ENCODE data around the gene CBL. TPM values are rescaled to one million over a fixed set of nuclear protein-coding genes. Genes with fewer than 3 reads are reported as not detected.

The CBL gene
- 2.4 and 3.5 TPM in 2 replicates for total RNA-seq

GRCh38 chr11:119205574-119206510, at the start of gene CBL:
Gene CBL (plus strand): TSS chr11:119206339. CDS start chr11:119206418, 79 bp downstream.

GRCh38 chr11:119168471-119169281, 37.5 kb upstream of the CBL start, which contains the start of gene NLRX1:
Gene NLRX1 (plus strand): TSS chr11:119168725. CDS start chr11:119171404, 2,679 bp downstream.

DNA sequence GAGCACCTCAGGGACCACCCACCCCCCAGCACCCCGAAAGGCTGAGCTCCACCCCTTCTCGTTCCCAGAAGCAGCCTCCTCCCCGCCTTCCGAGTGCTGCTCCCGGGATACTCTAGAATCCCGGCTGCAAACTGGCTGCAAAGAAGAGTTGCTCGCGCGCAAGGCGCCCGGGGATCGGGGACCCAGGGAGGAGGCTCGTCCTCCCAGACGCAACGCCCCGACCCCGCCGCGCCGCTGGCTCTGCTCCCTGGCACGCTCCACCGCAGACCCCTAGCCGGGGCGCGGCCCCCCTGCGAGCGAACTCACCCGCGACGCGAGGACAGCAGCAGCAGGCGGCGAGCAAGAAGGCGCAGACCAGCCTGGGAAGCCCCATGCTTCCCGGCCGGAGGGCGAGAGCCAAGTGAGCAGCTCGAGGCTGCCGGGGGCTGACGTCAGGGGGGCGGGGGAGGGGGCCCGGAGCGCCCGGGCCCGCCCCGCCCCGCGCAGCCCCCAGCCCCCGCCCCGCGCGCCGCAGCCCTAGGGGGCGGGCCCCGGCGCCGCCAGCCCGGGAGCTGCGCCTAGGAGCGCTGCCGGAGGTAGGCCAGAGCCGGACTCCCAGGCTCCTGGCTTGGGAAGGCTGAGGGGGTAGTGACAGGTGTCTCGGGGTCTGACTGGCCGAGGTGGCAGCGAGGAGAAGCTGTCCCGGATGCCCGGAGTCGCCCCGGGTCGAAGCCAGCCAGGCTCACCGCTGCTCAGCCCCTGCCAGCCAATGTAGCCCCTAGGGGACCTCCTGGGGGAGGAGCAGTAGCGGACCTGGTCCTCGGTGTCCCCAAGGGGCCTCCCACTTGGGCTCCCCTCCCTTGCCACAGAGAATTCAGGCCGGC, 110.8 kb downstream of the CBL start, which contains the start of gene MCAM:
TSS of gene MCAM (minus strand) at position 402 of the 863 bp plus-strand sequence. CDS start at position 373, 29 bp downstream.

DNA sequence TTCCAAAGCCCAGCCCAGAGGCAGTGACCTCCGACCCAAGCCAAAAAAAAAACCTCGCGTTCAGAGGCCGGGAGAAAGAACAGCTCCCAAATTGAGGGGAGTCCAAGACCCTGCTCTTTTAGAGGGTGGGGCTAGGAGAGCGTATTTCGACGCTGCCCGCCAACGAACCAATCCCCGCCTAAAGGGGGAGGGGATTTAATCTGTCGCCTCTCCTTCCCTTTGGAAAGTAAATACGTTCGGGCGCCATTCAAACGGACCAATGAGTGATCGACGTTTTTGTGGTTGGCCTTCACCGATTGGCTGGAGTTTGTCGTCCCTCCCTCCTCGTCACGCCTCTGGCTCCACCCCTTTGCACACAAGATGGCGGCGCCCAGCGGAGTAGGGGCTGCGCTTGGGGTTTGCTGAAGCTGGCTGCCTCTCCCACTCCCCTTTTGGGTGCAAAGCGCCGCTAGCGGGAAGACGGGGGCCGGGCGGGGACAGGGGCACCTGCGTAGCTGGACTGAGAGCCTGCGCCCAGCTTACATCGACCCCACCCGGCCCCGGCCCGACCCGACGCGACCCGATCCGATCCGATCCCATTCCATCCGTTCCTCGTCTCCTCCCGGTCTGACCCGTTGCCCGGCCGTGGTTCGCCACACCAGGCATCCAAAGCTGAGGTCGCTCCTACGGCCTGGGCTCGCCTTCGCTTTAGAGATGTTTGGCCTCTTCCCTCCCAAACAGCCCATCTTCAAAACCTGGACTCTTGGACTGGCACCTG, 128.2 kb downstream of the CBL start, which contains the start of gene RNF26:
TSS of gene RNF26 (plus strand) at position 354 of the 757 bp plus-strand sequence. CDS start 596 bp downstream, outside the sequence.

GRCh38 chr11:119340335-119341221, 134.4 kb downstream of the CBL start, which contains the start of gene C1QTNF5:
Gene C1QTNF5 (minus strand): TSS chr11:119340883. CDS start chr11:119340397, 486 bp downstream.

DNA sequence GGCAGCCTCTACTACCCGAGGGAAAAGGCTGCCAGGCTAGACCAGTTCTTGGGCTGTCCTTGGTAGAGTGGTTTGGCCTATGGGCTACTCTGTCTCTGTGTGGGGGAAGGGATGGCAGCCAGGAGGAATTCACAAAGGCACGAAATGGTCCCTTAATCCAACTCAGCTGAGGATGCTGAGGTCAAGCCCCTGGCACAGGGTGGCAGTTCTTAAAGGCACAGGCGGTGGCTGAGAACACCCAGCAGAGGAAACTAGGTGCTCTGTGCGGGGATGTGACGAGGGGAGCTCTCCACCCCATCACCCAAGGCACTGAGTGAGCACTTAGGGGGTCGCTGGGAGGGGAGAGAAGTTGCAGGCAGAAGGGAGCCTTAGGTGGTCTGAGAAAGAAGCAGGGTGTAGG, 140.5 kb downstream of the CBL start, which contains the start of gene MFRP:
TSS of gene MFRP (minus strand) at position 101 of the 400 bp plus-strand sequence. CDS start 192 bp downstream, outside the sequence.

Other genes with a start within 250 kb of the CBL start
- gene FOXR1, start 234.6 kb upstream of the CBL start, total RNA-seq = not detected in 2 replicates
- 18.2 and 21.3 TPM in 2 replicates for gene CENATAC, start 208.2 kb upstream of the CBL start, total RNA-seq
- 484 and 692 TPM in 2 replicates for gene RPS25, start 188.0 kb upstream of the CBL start, total RNA-seq
- gene TRAPPC4, start 187.6 kb upstream of the CBL start, total RNA-seq = 85.0 and 98.2 TPM in 2 replicates
- gene SLC37A4, start 175.5 kb upstream of the CBL start, total RNA-seq = 5.1 and 6.8 TPM in 2 replicates
- 48.1 and 52.4 TPM in 2 replicates for gene HYOU1, start 149.1 kb upstream of the CBL start, total RNA-seq
- 36.7 and 45.2 TPM in 2 replicates for gene VPS11, start 138.5 kb upstream of the CBL start, total RNA-seq
- 3.2 and 5.4 TPM in 2 replicates for gene HMBS, start 121.5 kb upstream of the CBL start, total RNA-seq
- gene DPAGT1, start 104.5 kb upstream of the CBL start, total RNA-seq = 7.6 and 8.9 TPM in 2 replicates
- gene C2CD2L, start 99.0 kb upstream of the CBL start, total RNA-seq = 1.7 and 1.9 TPM in 2 replicates
- gene HINFP, start 84.8 kb upstream of the CBL start, total RNA-seq = 13.7 and 14.6 TPM in 2 replicates
- gene ABCG4, start 57.3 kb upstream of the CBL start, total RNA-seq = 0.09 and 0.16 TPM in 2 replicates
- gene NLRX1, start 37.6 kb upstream of the CBL start, total RNA-seq = 10.3 and 12.5 TPM in 2 replicates
- gene NHERF4, start 20.9 kb upstream of the CBL start, total RNA-seq = not detected in 2 replicates
- gene MCAM, start 110.8 kb downstream of the CBL start, total RNA-seq = 0.94 and 6.1 TPM in 2 replicates
- gene RNF26, start 128.2 kb downstream of the CBL start, total RNA-seq = 2.7 and 3.4 TPM in 2 replicates
- gene C1QTNF5, start 134.5 kb downstream of the CBL start, total RNA-seq = 6.9 and 9.1 TPM in 2 replicates
- not detected in 2 replicates for gene MFRP, start 140.4 kb downstream of the CBL start, total RNA-seq
- not detected in 2 replicates for gene USP2, start 175.4 kb downstream of the CBL start, total RNA-seq
- gene THY1, start 216.8 kb downstream of the CBL start, total RNA-seq = 11.0 and 47.3 TPM in 2 replicates

All from bronchial smooth muscle cell (primary cell).